ENCODE data around the gene ACO2. TPM values are rescaled to one million over a fixed set of nuclear protein-coding genes. Genes with fewer than 3 reads are reported as not detected.
"Not testable (repeated sequence)": the region's sequence is repeated elsewhere in the genome, so short reads cannot be mapped to it uniquely, and the experiment has no call there.

The ACO2 gene
- total RNA-seq, 4 donors from 2014 or later, result 81.3 to 205 (median 135) TPM

GRCh38 chr22:41567512-41567768, 98.5 kb downstream of the ACO2 start:
- no peak overlapping the region for H3K4me3 ChIP-seq (replicated peaks in 1 of 3)
- H3K9me3 ChIP-seq, result no peaks in the 10 kb centered on the region
- no peak overlapping the region for H3K27ac ChIP-seq
- DNase-seq, result no peak
- no peaks in the 10 kb centered on the region for H3K27me3 ChIP-seq
- H3K4me1 ChIP-seq, result no peaks in the 10 kb centered on the region
- intact Hi-C loops (cut with DNase I), result no loop called here
- no peaks in the 10 kb centered on the region for H3K36me3 ChIP-seq
- no peak for TF ChIP-seq POLR2A (IDR thresholded peaks at IDR 0.05)
- TF ChIP-seq, protein P1, sequence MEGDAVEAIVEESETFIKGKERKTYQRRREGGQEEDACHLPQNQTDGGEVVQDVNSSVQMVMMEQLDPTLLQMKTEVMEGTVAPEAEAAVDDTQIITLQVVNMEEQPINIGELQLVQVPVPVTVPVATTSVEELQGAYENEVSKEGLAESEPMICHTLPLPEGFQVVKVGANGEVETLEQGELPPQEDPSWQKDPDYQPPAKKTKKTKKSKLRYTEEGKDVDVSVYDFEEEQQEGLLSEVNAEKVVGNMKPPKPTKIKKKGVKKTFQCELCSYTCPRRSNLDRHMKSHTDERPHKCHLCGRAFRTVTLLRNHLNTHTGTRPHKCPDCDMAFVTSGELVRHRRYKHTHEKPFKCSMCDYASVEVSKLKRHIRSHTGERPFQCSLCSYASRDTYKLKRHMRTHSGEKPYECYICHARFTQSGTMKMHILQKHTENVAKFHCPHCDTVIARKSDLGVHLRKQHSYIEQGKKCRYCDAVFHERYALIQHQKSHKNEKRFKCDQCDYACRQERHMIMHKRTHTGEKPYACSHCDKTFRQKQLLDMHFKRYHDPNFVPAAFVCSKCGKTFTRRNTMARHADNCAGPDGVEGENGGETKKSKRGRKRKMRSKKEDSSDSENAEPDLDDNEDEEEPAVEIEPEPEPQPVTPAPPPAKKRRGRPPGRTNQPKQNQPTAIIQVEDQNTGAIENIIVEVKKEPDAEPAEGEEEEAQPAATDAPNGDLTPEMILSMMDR (IDR thresholded peaks at IDR 0.05), result no peak
- WGBS, 2 donors, result 50 to 53% methylated on average over 3 of the region's 3 CpGs

GRCh38 chr22:41568811-41569210, 99.9 kb downstream of the ACO2 start:
- Histone ChIP-seq H3K4me1 (no peaks in the 10 kb centered on the region), H3K27ac (no peak overlapping the region), H3K27me3 (no peaks in the 10 kb centered on the region), H3K9me3 (no peaks in the 10 kb centered on the region), H3K36me3 (no peaks in the 10 kb centered on the region), H3K4me3 (replicated peaks in 1 of 3) (no peak overlapping the region)
- 82 to 85% methylated on average over 6 to 7 of the region's 7 CpGs for WGBS, 2 donors
- no peak for TF ChIP-seq POLR2A (IDR thresholded peaks at IDR 0.05)
- TF ChIP-seq, protein P1 (IDR thresholded peaks at IDR 0.05), result no peak
- intact Hi-C loops (cut with DNase I), result no loop called here
- DNase-seq, result no peak

GRCh38 chr22:41570221-41570620, 101.3 kb downstream of the ACO2 start:
- H3K36me3 ChIP-seq, result no peaks in the 10 kb centered on the region
- no peak overlapping the region for H3K27ac ChIP-seq
- TF ChIP-seq POLR2A (IDR thresholded peaks at IDR 0.05), result no peak
- TF ChIP-seq, protein P1 (IDR thresholded peaks at IDR 0.05), result no peak
- no peak for DNase-seq
- intact Hi-C loops (cut with DNase I), result no loop called here
- WGBS, 2 donors, result 64 to 66% methylated on average over 3 of the region's 3 CpGs
- no peak overlapping the region for H3K4me3 ChIP-seq (replicated peaks in 1 of 3)
- no peaks in the 10 kb centered on the region for H3K4me1 ChIP-seq
- H3K27me3 ChIP-seq, result no peaks in the 10 kb centered on the region
- no peaks in the 10 kb centered on the region for H3K9me3 ChIP-seq

DNA sequence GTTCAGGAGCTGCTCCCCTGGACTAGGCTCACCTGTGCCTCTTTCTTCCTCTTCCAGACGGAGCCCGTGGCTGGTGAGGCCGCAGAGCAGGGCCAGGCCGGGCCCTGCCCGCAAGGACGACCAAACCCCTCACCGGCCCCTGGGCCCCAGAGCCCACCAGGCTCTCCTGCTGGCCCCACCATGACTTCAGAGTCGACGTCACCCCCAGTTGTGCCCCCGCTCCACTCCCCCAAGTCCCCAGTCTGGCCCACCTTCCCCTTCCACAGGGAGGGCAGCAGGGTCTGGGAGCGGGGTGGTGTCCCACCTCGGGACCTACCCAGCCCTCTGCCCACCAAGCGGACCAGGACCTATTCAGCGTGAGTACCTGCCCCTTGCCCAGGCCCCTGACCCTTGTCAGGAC, 102.9 kb downstream of the ACO2 start:
- no peak overlapping the region for H3K27ac ChIP-seq
- 90 to 95% methylated on average over 6 to 12 of the region's 14 CpGs for WGBS, 2 donors
- no peak for DNase-seq
- TF ChIP-seq, protein P1 (IDR thresholded peaks at IDR 0.05), result no peak
- no peak for TF ChIP-seq POLR2A (IDR thresholded peaks at IDR 0.05)
- H3K36me3 ChIP-seq, result no peaks in the 10 kb centered on the region
- H3K9me3 ChIP-seq, result no peaks in the 10 kb centered on the region
- no peak overlapping the region for H3K4me3 ChIP-seq (replicated peaks in 1 of 3)
- no peaks in the 10 kb centered on the region for H3K4me1 ChIP-seq
- intact Hi-C loops (cut with DNase I), result no loop called here
- no peaks in the 10 kb centered on the region for H3K27me3 ChIP-seq

DNA sequence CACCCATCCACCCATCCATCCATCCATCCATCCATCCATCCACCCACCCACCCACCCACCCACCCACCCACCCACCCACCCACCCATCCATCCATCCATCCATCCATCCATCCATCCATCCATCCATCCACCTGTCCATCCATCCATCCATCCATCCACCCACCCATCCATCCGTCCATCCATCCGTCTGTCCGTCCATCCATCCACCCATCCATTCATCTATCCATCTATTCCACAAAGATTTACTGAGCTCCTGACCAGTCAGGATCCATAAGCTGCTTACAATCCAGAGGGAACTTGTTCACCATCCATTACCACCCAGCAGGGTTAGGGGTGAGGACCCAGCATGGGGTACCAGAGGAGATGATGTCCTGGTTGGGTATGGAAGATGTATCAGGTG, 103.4 kb downstream of the ACO2 start:
- 98 to 99% methylated on average over 3 of the region's 3 CpGs for WGBS, 2 donors
- H3K9me3 ChIP-seq; H3K4me1 ChIP-seq; intact Hi-C loops (cut with DNase I); H3K36me3 ChIP-seq; H3K27ac ChIP-seq; H3K27me3 ChIP-seq; DNase-seq; H3K4me3 ChIP-seq (replicated peaks in 1 of 3): not testable (repeated sequence)

DNA sequence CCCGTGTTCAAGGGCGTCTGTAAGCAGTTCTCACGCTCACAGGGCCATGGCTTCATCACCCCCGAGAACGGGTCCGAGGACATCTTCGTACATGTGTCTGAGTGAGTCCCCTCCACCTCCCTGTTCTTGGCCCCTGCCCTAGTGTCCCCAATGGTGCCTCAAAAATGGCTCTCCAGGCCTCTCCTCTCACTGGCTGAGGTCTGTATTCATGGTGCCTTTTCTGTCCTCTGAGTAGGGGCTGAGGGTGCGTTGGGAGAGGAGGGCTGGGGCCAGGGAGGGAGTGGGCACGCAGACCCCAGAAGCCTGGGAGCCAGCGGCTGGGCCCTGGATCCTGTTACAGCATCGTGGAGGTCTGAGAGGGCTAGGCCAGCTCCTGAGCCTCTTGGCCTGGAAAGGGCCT, 104.8 kb downstream of the ACO2 start:
- 92 to 93% methylated on average over 11 of the region's 11 CpGs for WGBS, 2 donors
- peaks cover 0 to 3% of the 10 kb centered on the region in 2 donors for H3K36me3 ChIP-seq
- TF ChIP-seq POLR2A (IDR thresholded peaks at IDR 0.05), result no peak
- DNase-seq, result no peak
- H3K9me3 ChIP-seq, result no peaks in the 10 kb centered on the region
- H3K4me1 ChIP-seq, result no peaks in the 10 kb centered on the region
- intact Hi-C loops (cut with DNase I), result no loop called here
- H3K27me3 ChIP-seq, result no peaks in the 10 kb centered on the region
- H3K4me3 ChIP-seq (replicated peaks in 1 of 3), result no peak overlapping the region
- no peak overlapping the region for H3K27ac ChIP-seq
